Endothelial cell of umbilical vein (primary cell): ENCODE measurements around the gene LSM7. TPM values are rescaled to one million over a fixed set of nuclear protein-coding genes. Genes with fewer than 3 reads are reported as not detected.

Experiments
- BruUV-seq: library from RNA; stranded (reverse); fragments of 400-500 nt; replicated peaks from 2 replicates; lab custom pipeline; 2021; lab: Mats Ljungman, UMichigan
- CTCF ChIA-PET: fragments of 300-600, 350-600 bp; sonication (Branson Sonifier 250); formaldehyde crosslinking; loops from one replicate; lab custom pipeline; 2021; ENCODE audit warnings: antibody characterized with exemption, inconsistent platforms; lab: Charles Lee
- POLR2A ChIA-PET: fragments of 300-600, 350-600 bp; sonication (Branson Sonifier 250); formaldehyde crosslinking; loops from one replicate; lab custom pipeline; 2021; ENCODE audit warnings: antibody characterized with exemption, inconsistent platforms; lab: Charles Lee
- DNase-seq: peaks from one replicate; pipeline ENCODE4 v3.0.0-alpha.2; 2011; ENCODE audit warnings: low read depth, low spot score
- FAIRE-seq: peaks from 2 replicates; lab custom pipeline; 2011; peaks lifted over from hg19 to GRCh38; lab: Jason Lieb, UNC
- H2AFZ ChIP-seq: 2 replicates; pipeline ENCODE4 v1.6.0; 2012; ENCODE audit warnings: low read depth, low read length, control low read depth, inconsistent platforms
- H3K27ac ChIP-seq: 2 replicates; pipeline ENCODE4 v1.5.1; 2011; ENCODE audit warnings: low read depth, mild to moderate bottlenecking, control low read depth, low read length, moderate library complexity; ENCODE audit not compliant: insufficient read depth
- H3K27me3 ChIP-seq, 2 experiments: 2 replicates each; pipeline versions ENCODE4 v1.6.0 to v1.6.1; 2011; ENCODE audit warnings: low read length in 2 of 2, mixed read lengths in 1 of 2; ENCODE audit not compliant: control insufficient read depth in 2 of 2, insufficient read depth in 2 of 2
- H3K36me3 ChIP-seq, 2 experiments: 2 replicates in 1 of 2; 3 replicates in 1 of 2; pipeline ENCODE4 v1.5.1; 2011; ENCODE audit warnings: low read length in 2 of 2, mild to moderate bottlenecking in 1 of 2, moderate library complexity in 1 of 2; ENCODE audit not compliant: control insufficient read depth in 2 of 2, insufficient read depth in 2 of 2; ENCODE audit errors: extremely low read depth in 1 of 2
- H3K4me1 ChIP-seq: 3 replicates; pipeline ENCODE4 v1.5.1; 2011; ENCODE audit warnings: mild to moderate bottlenecking, low read length; ENCODE audit not compliant: control insufficient read depth, insufficient read depth; ENCODE audit errors: extremely low read depth
- H3K4me2 ChIP-seq: 2 replicates; pipeline ENCODE4 v1.6.1; 2011; ENCODE audit warnings: low read length, control low read depth, mixed read lengths; ENCODE audit not compliant: insufficient read depth
- H3K4me3 ChIP-seq, 3 experiments: fragments of 200-600 bp in 1 of 3; sonication (generic), shearing (Covaris generic) in 1 of 3; replicated peaks in 1 of 3; 2 replicates each; pipeline ENCODE4 v1.5.1; 2011 to 2016; ENCODE audit warnings: control low read depth in 3 of 3, low read length in 3 of 3, mild to moderate bottlenecking in 2 of 3, inconsistent platforms in 1 of 3, low read depth in 1 of 3, moderate library complexity in 1 of 3; ENCODE audit not compliant: insufficient read depth in 1 of 3
- H3K79me2 ChIP-seq: 2 replicates; pipeline ENCODE4 v1.6.0; 2012; ENCODE audit warnings: low read length, inconsistent platforms; ENCODE audit not compliant: control insufficient read depth, insufficient read depth
- H3K9ac ChIP-seq: replicated peaks from 2 replicates; pipeline ENCODE3; 2011; ENCODE audit warnings: low read length, control low read depth; ENCODE audit not compliant: insufficient read depth; ENCODE audit errors: extremely low read depth
- H3K9me1 ChIP-seq: replicated peaks from 3 replicates; pipeline ENCODE4 v1.6.0; 2011; ENCODE audit warnings: mild to moderate bottlenecking, low read length; ENCODE audit not compliant: control insufficient read depth, insufficient read depth; ENCODE audit errors: extremely low read depth
- H3K9me3 ChIP-seq: replicated peaks from 2 replicates; pipeline ENCODE4 v1.5.1; 2012; ENCODE audit warnings: low read length, inconsistent platforms; ENCODE audit not compliant: control insufficient read depth, insufficient read depth
- H4K20me1 ChIP-seq: replicated peaks from 2 replicates; pipeline ENCODE3; 2011; ENCODE audit warnings: mild to moderate bottlenecking, low read length; ENCODE audit not compliant: control insufficient read depth, insufficient read depth; ENCODE audit errors: extremely low read depth
- CTCF ChIP-seq, 2 donors: IDR thresholded peaks; 1 replicate in 1 of 2; 2 replicates in 1 of 2; pipeline ENCODE4 v1.5.1; 2011; ENCODE audit warnings: low read length in 2 of 2, mild to moderate bottlenecking in 2 of 2, moderate library complexity in 2 of 2, control low read depth in 1 of 2, inconsistent platforms in 1 of 2, low read depth in 1 of 2; ENCODE audit not compliant: insufficient read depth in 1 of 2; ENCODE audit errors: extremely low read depth in 1 of 2
- EZH2 ChIP-seq: IDR thresholded peaks from 2 replicates; pipeline ENCODE4 v1.6.1; 2012; ENCODE audit warnings: borderline replicate concordance, low read depth, mild to moderate bottlenecking, moderate library complexity, low read length, inconsistent platforms; ENCODE audit not compliant: severe bottlenecking
- FOS ChIP-seq: IDR thresholded peaks from 2 replicates; pipeline ENCODE4 v1.6.1; 2011; ENCODE audit warnings: mild to moderate bottlenecking, low read length, moderate library complexity, borderline replicate concordance; ENCODE audit not compliant: insufficient read depth
- GATA2 ChIP-seq: IDR thresholded peaks from 2 replicates; pipeline ENCODE4 v1.7.0; 2011; ENCODE audit warnings: low read depth, mild to moderate bottlenecking, moderate library complexity, mixed read lengths, low read length; ENCODE audit not compliant: insufficient read length, insufficient read depth
- JUN ChIP-seq: IDR thresholded peaks from 2 replicates; pipeline ENCODE4 v1.6.1; 2011; ENCODE audit warnings: borderline replicate concordance, low read depth; ENCODE audit not compliant: insufficient read length, insufficient read depth
- MYC ChIP-seq: IDR thresholded peaks from one replicate; pipeline ENCODE4 v1.6.1; 2011; ENCODE audit warnings: mild to moderate bottlenecking, low read depth, low read length
- POLR2A ChIP-seq: IDR thresholded peaks from 2 replicates; pipeline ENCODE4 v1.6.1; 2012; ENCODE audit warnings: low read depth, mild to moderate bottlenecking, control low read depth, low read length
- POLR2AphosphoS5 ChIP-seq: IDR thresholded peaks from 2 replicates; pipeline ENCODE4 v1.6.1; 2012; ENCODE audit warnings: low read depth, mild to moderate bottlenecking, control low read depth, low read length, moderate library complexity; ENCODE audit not compliant: insufficient read depth
- dilution Hi-C: fragments of 300-500 bp; cut with MboI; formaldehyde crosslinking; loops from one replicate; pipeline ENCODE4 v1.15.0; 2019; ENCODE audit warnings: low sequenced_read_pairs; ENCODE audit not compliant: extremely low pct_ligation_motif_present
- intact Hi-C: fragments of 100-400 bp; cut with micrococcal nuclease; formaldehyde crosslinking; loops from one replicate; pipeline ENCODE4 v1.10.0; 2022
- polyA plus RNA-seq, 4 experiments: library from polyadenylated mRNA; depleted of rRNA in 3 of 4; stranded (reverse) in 3 of 4; unstranded in 1 of 4; fragments of >200 nt; gene quantifications; 2 replicates each; pipeline versions ENCODE4 v1.2.1 to v1.2.3, GENCODE V29; 2011 to 2012; ENCODE audit warnings: missing spikeins in 1 of 4
- total RNA-seq: library from RNA; stranded (reverse); gene quantifications from 2 replicates; pipeline ENCODE4 v1.2.3, GENCODE V29; 2021
- TF ChIP-seq, protein P1 (sequence below): IDR thresholded peaks from 2 replicates; pipeline ENCODE4 v1.6.1; 2011; ENCODE audit not compliant: insufficient read depth, insufficient read length

Gene LSM7
- total and polyA plus RNA-seq, 2 donors (not counting 3 experiments of a cell fraction or from before 2014, with no cell fraction given), result 124 to 673 TPM

DNA sequence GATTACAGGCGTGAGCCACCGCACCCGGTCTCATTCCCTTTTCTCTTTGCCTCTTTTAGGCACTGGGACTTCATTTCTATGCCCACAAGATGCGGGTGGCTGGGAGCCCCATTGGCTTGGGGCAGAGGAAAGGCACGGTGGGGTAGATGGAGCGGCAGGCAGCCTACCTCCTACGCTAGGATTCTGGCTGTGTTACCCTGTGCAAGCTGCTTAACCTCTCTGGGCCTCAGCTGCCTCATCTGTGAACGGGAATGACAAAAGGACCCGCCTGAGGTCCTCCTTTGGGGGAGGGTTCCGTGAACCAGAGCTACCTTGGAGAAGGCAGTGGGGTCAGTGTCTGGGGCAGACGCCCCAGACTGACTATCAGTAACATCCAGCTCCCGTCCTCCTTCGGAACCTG is 11.1 kb downstream of the LSM7 start:
- H3K27me3 ChIP-seq, result peaks cover under 1 to 10% of the 10 kb centered on the region in 2 experiments
- no peak overlapping the region for H3K4me2 ChIP-seq
- H3K4me3 ChIP-seq, result no peak overlapping the region
- TF ChIP-seq EZH2, result no peak
- TF ChIP-seq JUN, result no peak
- TF ChIP-seq POLR2AphosphoS5, result no peak
- no peak for TF ChIP-seq FOS
- TF ChIP-seq GATA2, result no peak
- TF ChIP-seq, protein P1, sequence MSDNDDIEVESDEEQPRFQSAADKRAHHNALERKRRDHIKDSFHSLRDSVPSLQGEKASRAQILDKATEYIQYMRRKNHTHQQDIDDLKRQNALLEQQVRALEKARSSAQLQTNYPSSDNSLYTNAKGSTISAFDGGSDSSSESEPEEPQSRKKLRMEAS, result no peak
- no peak for TF ChIP-seq CTCF (IDR thresholded peaks at IDR 0.05; ENCODE audit: extremely low read depth in 1 of 2, insufficient read depth in 1 of 2, low read depth in 1 of 2, low read length in 2 of 2)
- no peak for TF ChIP-seq MYC
- TF ChIP-seq POLR2A, result no peak
- H3K9me3 ChIP-seq, result peaks cover 2% of the 10 kb centered on the region
- dilution Hi-C loops, result no loop called here
- no peak overlapping the region for H3K27ac ChIP-seq
- no peak overlapping the region for H2AFZ ChIP-seq
- no TSS peak for BruUV-seq
- intact Hi-C loops, result loop anchor here (10.0 kb wide), 1 partner anchor 382 kb away; no protein-coding TSS in a partner anchor
- POLR2A ChIA-PET, result no interaction called here
- H3K36me3 ChIP-seq, result no peaks in the 10 kb centered on the region
- CTCF ChIA-PET, result interaction anchor here (1.2 to 3.0 kb wide), 5 partner anchors 10 to 294 kb away, joined by 3 to 36 read pairs (median 8); no protein-coding TSS in a partner anchor
- H3K4me1 ChIP-seq, result no peaks in the 10 kb centered on the region
- no peak for FAIRE-seq
- H3K9ac ChIP-seq, result no peak overlapping the region
- no peaks in the 10 kb centered on the region for H3K79me2 ChIP-seq
- no peaks in the 10 kb centered on the region for H4K20me1 ChIP-seq
- no peaks in the 10 kb centered on the region for H3K9me1 ChIP-seq
- no peak for DNase-seq
